Activated naive CD8-positive, alpha-beta T cell treated with anti-CD3 and anti-CD28 coated beads, Interleukin-2, amount 50 U/mL, for 24 hours (primary cell): ENCODE measurements around the gene CAPG.
A peak's percentile ranks its signal among the peaks of the same experiment; 100 is the strongest.

Experiments
- ATAC-seq: fragments of 150-1000 bp; cut with Tn5 transposase; one replicate; pipeline ENCODE4 v1.10.0; 2021
- DNase-seq: peaks from one replicate; pipeline ENCODE4 v3.0.0; 2021
- H3K27ac Mint-ChIP-seq: one replicate; pipeline ENCODE4 v1.8.0; 2021; ENCODE audit warnings: mild to moderate bottlenecking, mixed read lengths
- H3K27me3 Mint-ChIP-seq: one replicate; pipeline ENCODE4 v1.8.0; 2021; ENCODE audit warnings: mixed read lengths
- H3K36me3 Mint-ChIP-seq: one replicate; pipeline ENCODE4 v1.8.0; 2021; ENCODE audit warnings: low read depth, mixed read lengths
- H3K4me1 Mint-ChIP-seq: one replicate; pipeline ENCODE4 v1.8.0; 2021; ENCODE audit warnings: mixed read lengths
- H3K4me3 Mint-ChIP-seq: one replicate; pipeline ENCODE4 v1.8.0; 2021; ENCODE audit warnings: mild to moderate bottlenecking, moderate library complexity, mixed read lengths
- H3K9me3 Mint-ChIP-seq: one replicate; pipeline ENCODE4 v1.8.0; 2021; ENCODE audit warnings: mixed read lengths

CAPG gene

GRCh38 chr2:85434696-85435095, 24.5 kb upstream of the CAPG start:
- ATAC-seq: no peak
- H3K36me3 Mint-ChIP-seq: no peaks in the 10 kb centered on the region
- H3K4me1 Mint-ChIP-seq: peaks cover 26% of the 10 kb centered on the region
- no peak overlapping the region for H3K4me3 Mint-ChIP-seq
- no peak overlapping the region for H3K27ac Mint-ChIP-seq
- no peaks in the 10 kb centered on the region for H3K9me3 Mint-ChIP-seq
- DNase-seq: no peak
- no peaks in the 10 kb centered on the region for H3K27me3 Mint-ChIP-seq

- Mint-ChIP-seq H3K36me3 (no peaks in the 10 kb centered on the region), H3K27me3 (no peaks in the 10 kb centered on the region), H3K27ac (no peak overlapping the region), H3K4me3 (no peak overlapping the region), H3K4me1 (peaks cover 22% of the 10 kb centered on the region), H3K9me3 (no peaks in the 10 kb centered on the region)
- ATAC-seq: no peak
- no peak for DNase-seq
Observed at GRCh38 chr2:85433511-85434089, 23.4 kb upstream of the CAPG start.

- H3K36me3 Mint-ChIP-seq: no peaks in the 10 kb centered on the region
- H3K27me3 Mint-ChIP-seq: no peaks in the 10 kb centered on the region
- peaks cover 14% of the 10 kb centered on the region for H3K4me1 Mint-ChIP-seq
- H3K27ac Mint-ChIP-seq: no peak overlapping the region
- DNase-seq: no peak
- no peak for ATAC-seq
- H3K9me3 Mint-ChIP-seq: no peaks in the 10 kb centered on the region
- H3K4me3 Mint-ChIP-seq: no peak overlapping the region
Observed at GRCh38 chr2:85431570-85432205, 21.5 kb upstream of the CAPG start.

- no peak for ATAC-seq
- Mint-ChIP-seq H3K4me3 (no peak overlapping the region), H3K9me3 (no peaks in the 10 kb centered on the region), H3K36me3 (no peaks in the 10 kb centered on the region), H3K27ac (no peak overlapping the region), H3K27me3 (no peaks in the 10 kb centered on the region), H3K4me1 (peaks cover 12% of the 10 kb centered on the region)
- no peak for DNase-seq
Observed at GRCh38 chr2:85430752-85431569, 20.8 kb upstream of the CAPG start.

- Mint-ChIP-seq H3K9me3 (no peaks in the 10 kb centered on the region), H3K27ac (no peak overlapping the region), H3K4me1 (peaks cover 11% of the 10 kb centered on the region), H3K4me3 (no peak overlapping the region), H3K36me3 (no peaks in the 10 kb centered on the region), H3K27me3 (no peaks in the 10 kb centered on the region)
- DNase-seq (no peak), ATAC-seq (no peak)
Observed at GRCh38 chr2:85429924-85430289, 19.7 kb upstream of the CAPG start.

- H3K4me3 Mint-ChIP-seq: no peak overlapping the region
- H3K36me3 Mint-ChIP-seq: no peaks in the 10 kb centered on the region
- DNase-seq (no peak), ATAC-seq (peak; percentile 33)
- H3K9me3 Mint-ChIP-seq: no peaks in the 10 kb centered on the region
- no peaks in the 10 kb centered on the region for H3K27me3 Mint-ChIP-seq
- H3K27ac Mint-ChIP-seq: no peak overlapping the region
- H3K4me1 Mint-ChIP-seq: peaks cover 11% of the 10 kb centered on the region
Observed at GRCh38 chr2:85429213-85429923, 19.2 kb upstream of the CAPG start.

- H3K4me3 Mint-ChIP-seq: no peak overlapping the region
- H3K27ac Mint-ChIP-seq: no peak overlapping the region
- H3K9me3 Mint-ChIP-seq: no peaks in the 10 kb centered on the region
- H3K36me3 Mint-ChIP-seq: no peaks in the 10 kb centered on the region
- DNase-seq (no peak), ATAC-seq (peak; percentile 25)
- H3K4me1 Mint-ChIP-seq: peaks cover 11% of the 10 kb centered on the region
- no peaks in the 10 kb centered on the region for H3K27me3 Mint-ChIP-seq
Observed at GRCh38 chr2:85428343-85428881, 18.2 kb upstream of the CAPG start.

GRCh38 chr2:85427300-85427835, 17.2 kb upstream of the CAPG start:
- no peak overlapping the region for H3K27ac Mint-ChIP-seq

GRCh38 chr2:85425588-85425987, 15.4 kb upstream of the CAPG start:
- Mint-ChIP-seq H3K27me3 (no peaks in the 10 kb centered on the region), H3K9me3 (no peaks in the 10 kb centered on the region), H3K36me3 (no peaks in the 10 kb centered on the region), H3K27ac (no peak overlapping the region), H3K4me3 (no peak overlapping the region), H3K4me1 (peaks cover 17% of the 10 kb centered on the region)
- ATAC-seq (no peak), DNase-seq (no peak)

More at GRCh38 chr2:85427300-85427835, 17.2 kb upstream of the CAPG start:
- DNase-seq (no peak), ATAC-seq (no peak)
- Mint-ChIP-seq H3K27me3 (no peaks in the 10 kb centered on the region), H3K4me1 (peaks cover 11% of the 10 kb centered on the region), H3K9me3 (no peaks in the 10 kb centered on the region), H3K36me3 (no peaks in the 10 kb centered on the region), H3K4me3 (no peak overlapping the region)

GRCh38 chr2:85423525-85423924, 13.4 kb upstream of the CAPG start:
- Mint-ChIP-seq H3K4me1 (peaks cover 21% of the 10 kb centered on the region), H3K4me3 (no peak overlapping the region), H3K27ac (no peak overlapping the region), H3K27me3 (no peaks in the 10 kb centered on the region), H3K9me3 (no peaks in the 10 kb centered on the region), H3K36me3 (no peaks in the 10 kb centered on the region)
- no peak for ATAC-seq
- DNase-seq: no peak

- ATAC-seq: no peak
- Mint-ChIP-seq H3K4me1 (peaks cover 22% of the 10 kb centered on the region), H3K27me3 (no peaks in the 10 kb centered on the region), H3K4me3 (no peak overlapping the region), H3K9me3 (no peaks in the 10 kb centered on the region), H3K36me3 (no peaks in the 10 kb centered on the region), H3K27ac (no peak overlapping the region)
- DNase-seq: no peak
Observed at GRCh38 chr2:85422072-85422457, 11.9 kb upstream of the CAPG start.

- no peak overlapping the region for H3K4me3 Mint-ChIP-seq
- ATAC-seq: no peak
- no peak for DNase-seq
- H3K4me1 Mint-ChIP-seq: peaks cover 22% of the 10 kb centered on the region
- no peaks in the 10 kb centered on the region for H3K9me3 Mint-ChIP-seq
- no peaks in the 10 kb centered on the region for H3K27me3 Mint-ChIP-seq
- peak overlapping the region; percentile 73 for H3K27ac Mint-ChIP-seq
- no peaks in the 10 kb centered on the region for H3K36me3 Mint-ChIP-seq
Observed at GRCh38 chr2:85421260-85422071, 11.3 kb upstream of the CAPG start.

GRCh38 chr2:85420536-85421259, 10.5 kb upstream of the CAPG start:
- DNase-seq: peak; percentile 96
- no peaks in the 10 kb centered on the region for H3K9me3 Mint-ChIP-seq
- H3K27me3 Mint-ChIP-seq: no peaks in the 10 kb centered on the region
- ATAC-seq: peak; percentile 76
- H3K4me3 Mint-ChIP-seq: peak overlapping the region; percentile 60
- peak overlapping the region; percentile 73 for H3K27ac Mint-ChIP-seq
- peaks cover 22% of the 10 kb centered on the region for H3K4me1 Mint-ChIP-seq
- no peaks in the 10 kb centered on the region for H3K36me3 Mint-ChIP-seq
